ENCODE results near the gene LRTM2. TPM values are rescaled to one million over a fixed set of nuclear protein-coding genes. Genes with fewer than 3 reads are reported as not detected.

The LRTM2 gene
- total and polyA plus RNA-seq, 2 donors (not counting 1 experiment from before 2014, with no cell fraction given), result not detected

- Histone ChIP-seq H3K9me3 (ENCODE audit: control insufficient read depth, insufficient read depth, low read depth, low read length) (no peaks in the 10 kb centered on the region), H3K27me3 (ENCODE audit: control insufficient read depth, insufficient read depth, low read length) (no peaks in the 10 kb centered on the region), H3K9ac (ENCODE audit: insufficient read depth, low read length) (no peak overlapping the region), H3K4me2 (ENCODE audit: extremely low read depth, insufficient read depth, low read length) (no peak overlapping the region), H2AFZ (ENCODE audit: low read length) (no peak overlapping the region), H4K20me1 (ENCODE audit: control insufficient read depth, extremely low read depth, insufficient read depth, low read length) (no peaks in the 10 kb centered on the region), H3K79me2 (ENCODE audit: control insufficient read depth, insufficient read depth, low read length) (no peaks in the 10 kb centered on the region), H3K4me3 (replicated peaks in 1 of 4; ENCODE audit: control extremely low read depth in 1 of 4, insufficient read depth in 1 of 4, low read depth in 3 of 4, low read length in 4 of 4) (no peak overlapping the region), H3K4me1 (ENCODE audit: control insufficient read depth, extremely low read depth, insufficient read depth, low read length) (peaks cover 16% of the 10 kb centered on the region), H3K27ac (ENCODE audit: insufficient read depth, low read length) (no peak overlapping the region), H3K36me3 (ENCODE audit: control insufficient read depth, insufficient read depth, low read length) (peaks cover 2% of the 10 kb centered on the region)
- peak; percentile 56 to 63 for DNase-seq (ENCODE audit: low read depth in 2 of 2)
- TF ChIP-seq CTCF (conservative IDR thresholded peaks at IDR 0.05 in 1 of 2, IDR thresholded peaks at IDR 0.05 in 1 of 2; ENCODE audit: low read depth in 1 of 2, low read length in 2 of 2), result no peak
- no peak for TF ChIP-seq EZH2 (IDR thresholded peaks at IDR 0.05; ENCODE audit: low read length, missing control alignments)
These were observed 38.6 kb upstream of the LRTM2 start for GRCh38 chr12:1781772-1782171.

- Histone ChIP-seq H3K4me3 (replicated peaks in 1 of 4; ENCODE audit: control extremely low read depth in 1 of 4, insufficient read depth in 1 of 4, low read depth in 3 of 4, low read length in 4 of 4) (no peak overlapping the region), H3K27ac (ENCODE audit: insufficient read depth, low read length) (no peak overlapping the region), H3K79me2 (ENCODE audit: control insufficient read depth, insufficient read depth, low read length) (no peaks in the 10 kb centered on the region), H3K4me1 (ENCODE audit: control insufficient read depth, extremely low read depth, insufficient read depth, low read length) (peaks cover 15% of the 10 kb centered on the region), H3K27me3 (ENCODE audit: control insufficient read depth, insufficient read depth, low read length) (no peaks in the 10 kb centered on the region), H2AFZ (ENCODE audit: low read length) (no peak overlapping the region), H4K20me1 (ENCODE audit: control insufficient read depth, extremely low read depth, insufficient read depth, low read length) (no peaks in the 10 kb centered on the region), H3K9me3 (ENCODE audit: control insufficient read depth, insufficient read depth, low read depth, low read length) (no peaks in the 10 kb centered on the region), H3K4me2 (ENCODE audit: extremely low read depth, insufficient read depth, low read length) (no peak overlapping the region), H3K9ac (ENCODE audit: insufficient read depth, low read length) (no peak overlapping the region), H3K36me3 (ENCODE audit: control insufficient read depth, insufficient read depth, low read length) (peaks cover 2% of the 10 kb centered on the region)
- no peak for DNase-seq (ENCODE audit: low read depth in 2 of 2)
- TF ChIP-seq EZH2 (IDR thresholded peaks at IDR 0.05; ENCODE audit: low read length, missing control alignments), result no peak
- TF ChIP-seq CTCF (conservative IDR thresholded peaks at IDR 0.05 in 1 of 2, IDR thresholded peaks at IDR 0.05 in 1 of 2; ENCODE audit: low read depth in 1 of 2, low read length in 2 of 2), result no peak
These were observed 38.1 kb upstream of the LRTM2 start for GRCh38 chr12:1782215-1782614.

- H3K27me3 ChIP-seq (ENCODE audit: control insufficient read depth, insufficient read depth, low read length), result no peaks in the 10 kb centered on the region
- no peak overlapping the region for H3K4me2 ChIP-seq (ENCODE audit: extremely low read depth, insufficient read depth, low read length)
- no peak overlapping the region for H3K4me3 ChIP-seq (replicated peaks in 1 of 4; ENCODE audit: control extremely low read depth in 1 of 4, insufficient read depth in 1 of 4, low read depth in 3 of 4, low read length in 4 of 4)
- no peaks in the 10 kb centered on the region for H4K20me1 ChIP-seq (ENCODE audit: control insufficient read depth, extremely low read depth, insufficient read depth, low read length)
- no peak overlapping the region for H3K27ac ChIP-seq (ENCODE audit: insufficient read depth, low read length)
- TF ChIP-seq EZH2 (IDR thresholded peaks at IDR 0.05; ENCODE audit: low read length, missing control alignments), result no peak
- no peak for TF ChIP-seq CTCF (conservative IDR thresholded peaks at IDR 0.05 in 1 of 2, IDR thresholded peaks at IDR 0.05 in 1 of 2; ENCODE audit: low read depth in 1 of 2, low read length in 2 of 2)
- H3K79me2 ChIP-seq (ENCODE audit: control insufficient read depth, insufficient read depth, low read length), result no peaks in the 10 kb centered on the region
- no peak overlapping the region for H3K9ac ChIP-seq (ENCODE audit: insufficient read depth, low read length)
- no peaks in the 10 kb centered on the region for H3K9me3 ChIP-seq (ENCODE audit: control insufficient read depth, insufficient read depth, low read depth, low read length)
- peaks cover 2% of the 10 kb centered on the region for H3K36me3 ChIP-seq (ENCODE audit: control insufficient read depth, insufficient read depth, low read length)
- H2AFZ ChIP-seq (ENCODE audit: low read length), result no peak overlapping the region
- DNase-seq (ENCODE audit: low read depth in 2 of 2), result no peak
- no peaks in the 10 kb centered on the region for H3K4me1 ChIP-seq (ENCODE audit: control insufficient read depth, extremely low read depth, insufficient read depth, low read length)
These were observed 32.7 kb upstream of the LRTM2 start for GRCh38 chr12:1787714-1788113.

All from fibroblast of lung (primary cell).